Sigmoid colon (tissue), 4 donors: ENCODE measurements around the gene DNAJB14.

ENCODE experiments used
- CTCF ChIP-seq, 4 experiments: fragments of 450-650 bp in 3 of 4; fragments of 200-600 bp in 1 of 4; IDR thresholded peaks; one replicate each; pipeline ENCODE4 v1.5.1; 2016 to 2019; ENCODE audit warnings: antibody characterized with exemption in 4 of 4, mild to moderate bottlenecking in 3 of 4, moderate library complexity in 2 of 4
- EP300 ChIP-seq, 4 donors: sonication (generic); formaldehyde crosslinking; IDR thresholded peaks; one replicate each; pipeline ENCODE4 v1.6.1; 2017; ENCODE audit warnings: antibody characterized with exemption in 4 of 4
- POLR2A ChIP-seq, 2 donors: fragments of 450-650 bp; IDR thresholded peaks; one replicate each; pipeline ENCODE4 v1.6.1; 2016; ENCODE audit warnings: antibody characterized with exemption in 2 of 2, mild to moderate bottlenecking in 2 of 2, moderate library complexity in 2 of 2
- POLR2AphosphoS5 ChIP-seq, 4 donors: sonication (generic); formaldehyde crosslinking; IDR thresholded peaks; one replicate each; pipeline ENCODE4 v1.6.1; 2017; ENCODE audit warnings: antibody characterized with exemption in 4 of 4

DNA sequence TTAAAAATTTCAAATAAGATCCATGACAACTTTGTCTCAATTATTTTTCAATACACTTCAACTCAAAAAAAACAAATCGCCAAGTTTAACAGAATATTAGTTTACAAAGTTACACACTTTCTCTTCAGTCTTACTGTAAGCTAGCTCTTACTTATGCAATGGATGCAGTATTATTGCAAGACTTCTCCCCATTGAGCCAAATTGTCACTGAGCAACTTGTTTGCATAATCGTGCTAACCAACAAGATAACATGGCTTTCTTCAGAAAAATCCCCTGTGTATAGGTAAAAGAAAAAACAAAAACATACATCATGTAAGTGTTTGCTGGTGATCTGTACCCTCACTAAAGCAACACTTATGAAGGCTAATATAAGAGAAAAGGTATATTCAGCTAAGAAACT is 18.9 kb downstream of the DNAJB14 start:
- TF ChIP-seq POLR2AphosphoS5 (IDR thresholded peaks at IDR 0.05) (no peak), CTCF (IDR thresholded peaks at IDR 0.05) (no peak), EP300 (IDR thresholded peaks at IDR 0.05) (no peak), POLR2A (IDR thresholded peaks at IDR 0.05) (no peak)
